Germinal center (tissue), 1 donor: Measurements from ENCODE around the gene CABLES2.

Experiments used
- DNase-seq: peaks from one replicate; pipeline ENCODE4 v3.0.0; 2012; ENCODE audit warnings: mixed read lengths, low spot score

Gene CABLES2

GRCh38 chr20:62407221-62407992 lies at the start of gene CABLES2:
CABLES2 (minus strand) TSS chr20:62407285; CDS start chr20:62407276, 9 bp downstream.
- DNase-seq = peak; percentile 96

DNA sequence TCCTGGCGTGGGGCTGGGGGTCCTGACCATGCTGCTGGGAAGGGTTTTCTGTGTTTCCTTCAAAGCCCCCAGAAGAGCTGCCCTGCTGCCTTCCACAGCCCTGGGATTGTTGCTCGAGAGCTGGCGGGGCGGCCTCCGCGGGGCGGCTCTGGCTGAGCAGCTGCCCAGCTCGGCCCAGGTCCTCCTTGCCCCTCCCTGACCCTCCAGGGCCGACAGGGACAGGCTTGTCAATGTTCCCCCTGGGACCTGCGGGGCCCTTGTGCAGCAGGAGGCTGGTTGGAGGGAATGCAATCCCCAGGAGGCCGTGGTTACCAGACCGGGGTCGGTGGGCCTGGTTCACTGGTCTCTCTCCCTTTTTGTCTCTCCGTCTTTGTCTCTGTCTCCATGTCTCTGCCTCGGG lies 48.8 kb upstream of the CABLES2 start:
- no peak for DNase-seq

GRCh38 chr20:62454904-62455636 lies 48.0 kb upstream of the CABLES2 start:
- no peak for DNase-seq

DNA sequence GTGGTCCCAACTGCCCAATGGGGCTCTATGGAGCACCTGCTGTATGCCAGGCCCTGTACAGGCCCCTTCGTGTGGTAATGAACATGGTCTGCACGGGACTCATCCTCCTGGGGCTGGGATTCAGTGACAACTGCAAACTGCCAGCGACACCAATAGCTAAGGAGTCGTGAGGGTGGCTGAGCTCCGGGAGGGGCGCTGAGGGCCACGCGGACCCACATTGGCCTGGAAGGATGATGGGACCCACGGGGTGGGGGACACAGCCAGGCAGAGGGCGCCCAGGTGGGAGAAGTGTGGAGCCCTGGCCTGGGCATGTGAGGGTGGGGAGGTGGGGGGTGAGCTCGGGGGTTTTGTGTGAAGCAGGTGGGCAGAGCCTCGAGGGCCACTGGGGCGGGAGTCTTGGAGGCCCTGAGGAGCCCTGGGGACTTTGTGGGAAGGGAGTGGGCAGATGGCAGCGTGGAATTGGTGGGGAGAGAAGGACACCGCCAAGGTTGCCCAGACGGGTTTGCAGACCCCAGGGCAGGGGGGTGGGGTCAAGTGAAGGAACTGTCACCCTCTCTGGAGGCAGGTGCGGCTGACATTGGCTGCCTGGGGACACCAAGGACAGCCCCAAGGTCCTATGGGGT lies 46.2 kb upstream of the CABLES2 start:
- no peak for DNase-seq

- no peak for DNase-seq
Observed at GRCh38 chr20:62452475-62453095, 45.5 kb upstream of the CABLES2 start.

- no peak for DNase-seq
Observed at GRCh38 chr20:62451970-62452369, 44.9 kb upstream of the CABLES2 start.

GRCh38 chr20:62451156-62451767 lies 44.2 kb upstream of the CABLES2 start:
- no peak for DNase-seq

- DNase-seq = no peak
Observed at GRCh38 chr20:62449951-62450691, 43.0 kb upstream of the CABLES2 start.

DNA sequence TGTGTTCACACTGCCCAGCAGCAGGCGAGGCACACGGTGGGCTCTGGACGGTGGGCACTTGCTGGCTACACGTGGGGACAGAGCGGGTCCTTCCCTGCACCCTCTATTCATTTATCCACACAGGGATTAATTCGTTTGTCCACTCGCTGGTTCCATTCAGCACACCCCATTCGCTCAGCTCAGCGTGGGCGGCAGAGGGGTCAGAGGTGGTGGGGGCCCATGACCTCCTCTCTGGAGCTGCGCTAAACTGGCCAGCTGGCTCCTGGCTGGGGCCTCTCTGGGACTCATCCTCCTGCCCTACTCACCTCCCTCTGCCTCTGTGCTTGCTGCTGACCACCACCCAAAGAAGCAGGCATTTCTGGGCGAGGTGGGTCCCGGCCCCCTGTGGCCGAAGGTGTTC lies 41.7 kb upstream of the CABLES2 start:
- DNase-seq = no peak

DNA sequence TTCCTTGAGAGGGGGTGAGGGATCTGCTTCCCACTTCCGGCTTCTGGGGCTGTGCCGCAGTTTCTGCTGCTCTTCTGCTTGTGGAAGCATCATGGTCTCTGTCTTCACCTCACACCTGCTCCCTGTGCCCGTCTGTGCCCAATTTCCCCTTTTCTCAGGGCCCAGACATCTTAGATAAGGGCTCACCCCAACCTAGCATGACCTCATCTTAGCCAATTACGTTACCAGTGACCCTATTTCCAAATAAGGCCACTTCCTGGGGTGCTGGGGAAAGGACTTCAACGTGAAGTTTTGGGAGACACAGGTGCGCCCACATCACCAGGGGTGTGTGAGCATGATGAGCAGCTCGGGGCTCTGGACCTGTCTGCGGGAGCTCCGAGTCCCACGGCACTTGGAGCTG lies 41.0 kb upstream of the CABLES2 start:
- no peak for DNase-seq

- no peak for DNase-seq
Observed at GRCh38 chr20:62446888-62447869, 40.1 kb upstream of the CABLES2 start.

GRCh38 chr20:62446481-62446880 lies 39.4 kb upstream of the CABLES2 start:
- DNase-seq = no peak

DNA sequence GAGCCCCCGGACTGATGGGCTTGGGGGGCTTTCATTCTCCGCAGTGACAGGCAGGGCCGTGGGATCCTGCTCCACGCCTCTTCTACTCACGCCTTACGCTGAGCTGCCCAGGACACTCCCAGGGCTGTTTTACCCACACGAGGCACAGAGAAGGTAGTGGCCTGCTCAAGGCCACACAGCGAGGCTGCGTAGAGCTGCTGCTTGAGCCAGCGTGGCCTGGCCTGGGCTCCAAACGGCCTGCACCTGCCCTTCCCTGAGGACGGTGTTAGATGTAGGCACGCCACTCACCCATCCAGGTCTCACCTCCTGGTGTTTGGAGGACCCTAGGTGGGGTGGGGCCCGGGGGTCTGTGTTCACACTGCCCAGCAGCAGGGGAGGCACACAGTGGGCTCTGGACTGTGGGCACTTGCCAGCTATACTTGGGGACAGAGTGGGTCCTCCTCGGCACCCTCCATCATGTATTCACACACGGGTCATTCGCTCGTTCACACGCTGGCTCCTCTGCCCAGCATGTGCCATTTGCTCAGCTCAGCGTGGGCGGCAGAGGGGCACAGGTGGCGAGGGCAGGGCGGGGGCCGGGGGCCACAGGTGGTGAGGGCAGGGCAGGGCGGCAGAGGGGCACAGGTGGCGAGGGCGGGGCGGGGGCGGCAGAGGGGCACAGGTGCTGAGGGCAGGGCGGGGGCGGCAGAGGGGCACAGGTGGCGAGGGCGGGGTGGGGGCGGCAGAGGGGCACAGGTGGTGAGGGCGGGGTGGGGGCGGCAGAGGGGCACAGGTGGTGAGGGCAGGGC lies 38.7 kb upstream of the CABLES2 start:
- no peak for DNase-seq

DNA sequence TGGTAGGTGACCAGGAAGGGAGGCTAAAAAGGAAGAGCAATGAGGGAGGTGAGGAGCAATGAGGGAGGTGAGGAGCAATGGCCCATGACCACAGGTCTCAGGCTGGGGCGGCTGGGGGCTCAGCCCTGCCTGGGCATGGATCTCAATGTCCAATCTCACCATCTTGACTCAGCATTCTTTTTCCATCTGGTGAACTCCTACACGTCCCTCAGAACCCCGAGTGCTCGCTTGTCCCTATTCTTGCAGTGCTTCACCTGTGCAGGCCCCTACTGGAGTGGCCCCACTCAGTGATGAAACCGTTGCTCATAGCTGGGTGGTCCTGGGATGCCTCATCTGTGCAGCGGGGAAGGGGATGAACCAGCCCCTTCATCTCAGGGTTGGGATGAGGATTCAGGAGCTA lies 37.2 kb upstream of the CABLES2 start:
- no peak for DNase-seq

DNA sequence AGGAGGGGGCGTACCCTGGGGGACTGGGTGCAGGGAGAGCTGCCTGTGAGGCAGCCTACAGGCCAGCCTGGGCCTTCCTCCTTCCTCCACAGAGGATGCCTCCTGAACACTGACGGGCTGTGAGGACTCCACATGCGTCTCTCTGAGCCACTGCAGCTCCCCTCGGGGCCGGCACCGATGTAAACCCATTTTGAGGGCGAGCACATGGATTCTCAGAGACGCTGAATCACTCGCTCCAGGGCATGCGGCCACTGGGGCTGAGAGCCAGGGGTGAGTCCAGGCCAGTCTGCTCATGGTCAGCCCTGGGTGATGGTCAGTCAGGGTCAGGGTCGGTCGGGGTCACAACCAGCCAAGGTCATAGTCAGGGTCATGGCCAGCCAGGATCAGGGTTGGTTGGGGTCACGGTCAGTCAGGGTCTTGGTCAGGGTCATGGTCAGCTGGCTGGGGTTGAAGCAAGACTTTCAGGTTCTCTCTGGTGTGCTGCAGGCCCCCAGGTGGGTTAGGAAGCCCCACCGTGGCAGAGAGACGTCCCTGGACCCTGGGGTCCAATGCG lies 35.0 kb upstream of the CABLES2 start:
- no peak for DNase-seq

DNA sequence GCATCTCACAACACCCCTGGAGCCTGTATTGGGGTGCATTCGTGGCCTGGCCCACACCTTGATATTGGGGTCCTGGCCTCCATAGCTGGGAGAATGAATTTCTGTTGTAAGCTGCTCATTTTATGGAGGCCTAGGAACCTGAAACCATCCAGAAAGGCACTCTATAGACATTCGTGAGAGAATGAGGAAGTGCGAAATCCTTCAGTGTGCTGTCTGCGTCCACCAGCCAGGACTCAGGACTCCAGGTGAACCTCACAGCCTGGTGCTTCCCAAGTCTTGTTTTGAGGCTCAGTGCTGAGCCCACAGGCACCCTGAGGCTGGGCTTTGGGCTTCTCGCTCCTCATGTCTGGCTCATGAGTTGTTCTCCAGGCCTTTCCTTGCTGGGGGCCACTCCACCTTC lies 32.1 kb upstream of the CABLES2 start:
- no peak for DNase-seq

- DNase-seq = no peak
Observed at GRCh38 chr20:62437927-62438326, 30.8 kb upstream of the CABLES2 start.

DNA sequence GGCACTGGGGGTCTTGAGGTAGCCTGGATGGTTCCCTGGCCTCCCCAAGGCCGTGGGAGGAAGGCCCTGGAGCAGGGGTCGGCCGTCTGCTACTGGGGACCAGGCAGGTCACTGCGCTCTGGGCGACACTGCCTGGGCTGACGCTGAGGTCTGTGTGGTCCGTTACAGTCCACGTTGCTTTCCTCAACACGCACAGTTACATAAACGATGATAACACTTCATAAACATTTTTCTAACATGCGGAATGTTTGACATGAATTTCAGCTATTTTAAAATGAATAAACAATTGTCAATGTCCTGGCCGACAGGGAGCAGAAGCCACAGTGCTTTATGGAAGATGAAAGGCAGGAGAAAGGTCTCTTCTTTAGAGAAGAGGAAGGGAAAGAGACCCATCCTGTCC lies 30.4 kb upstream of the CABLES2 start:
- DNase-seq = no peak

DNA sequence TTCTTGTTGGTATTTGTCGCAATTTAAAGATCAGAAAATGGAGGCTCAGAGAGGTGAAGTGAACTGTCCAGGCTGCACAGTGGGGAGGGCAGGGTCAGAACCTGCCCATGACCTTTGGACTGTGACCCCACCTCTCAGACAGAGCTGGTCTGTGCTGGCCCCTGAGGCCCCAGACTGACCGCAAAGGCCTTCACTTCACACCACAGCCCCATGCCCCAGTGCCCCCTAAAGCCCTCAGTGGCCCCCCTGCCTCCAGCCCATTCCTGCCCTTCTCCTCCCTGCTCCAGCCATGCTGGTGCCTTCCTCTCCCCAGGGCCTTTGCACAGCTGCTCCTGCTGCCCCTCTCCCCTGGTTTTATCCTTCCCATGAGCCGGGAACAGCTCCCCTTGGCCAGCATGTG lies 29.6 kb upstream of the CABLES2 start:
- no peak for DNase-seq
